ENCODE results near the gene ARCN1.

ARCN1 gene

DNA sequence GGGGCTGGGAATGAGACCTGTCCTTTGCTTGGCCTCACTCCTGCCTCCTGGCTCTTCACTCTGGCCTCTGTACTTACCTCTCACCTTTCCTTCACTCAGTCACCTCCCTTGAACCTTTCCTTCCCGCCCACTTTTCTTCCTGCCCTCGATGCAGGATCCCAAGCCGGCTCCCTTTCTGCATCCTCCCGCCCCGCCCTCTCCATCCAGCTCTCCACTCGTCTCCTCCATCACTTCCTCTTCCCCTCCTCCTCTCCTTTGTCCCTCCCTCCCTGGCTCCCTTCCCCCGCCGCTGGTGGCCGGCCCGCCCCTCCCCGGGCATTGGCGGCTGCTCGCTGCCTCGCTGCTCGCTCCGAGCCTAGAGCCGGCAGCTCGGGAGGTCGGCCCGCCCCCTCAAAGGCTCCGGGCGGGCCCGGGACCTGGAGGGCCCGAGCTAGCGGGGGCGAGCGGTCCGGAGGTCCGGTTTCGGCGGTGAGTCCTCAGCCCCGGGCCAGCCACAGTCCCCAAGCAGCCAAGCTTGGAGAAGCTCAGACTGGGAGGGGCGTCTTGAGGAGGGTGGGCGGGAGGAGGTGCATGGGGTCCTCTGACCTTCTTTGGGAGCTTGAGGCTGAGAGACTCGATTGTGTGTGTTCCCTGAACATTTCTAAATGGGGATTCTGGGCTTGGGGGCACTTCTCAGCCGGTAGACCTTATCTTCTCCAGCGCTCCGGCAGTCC lies 49.0 kb downstream of the ARCN1 start:
- no peak for DNase-seq (ENCODE audit: low read depth in 2 of 2)

DNA sequence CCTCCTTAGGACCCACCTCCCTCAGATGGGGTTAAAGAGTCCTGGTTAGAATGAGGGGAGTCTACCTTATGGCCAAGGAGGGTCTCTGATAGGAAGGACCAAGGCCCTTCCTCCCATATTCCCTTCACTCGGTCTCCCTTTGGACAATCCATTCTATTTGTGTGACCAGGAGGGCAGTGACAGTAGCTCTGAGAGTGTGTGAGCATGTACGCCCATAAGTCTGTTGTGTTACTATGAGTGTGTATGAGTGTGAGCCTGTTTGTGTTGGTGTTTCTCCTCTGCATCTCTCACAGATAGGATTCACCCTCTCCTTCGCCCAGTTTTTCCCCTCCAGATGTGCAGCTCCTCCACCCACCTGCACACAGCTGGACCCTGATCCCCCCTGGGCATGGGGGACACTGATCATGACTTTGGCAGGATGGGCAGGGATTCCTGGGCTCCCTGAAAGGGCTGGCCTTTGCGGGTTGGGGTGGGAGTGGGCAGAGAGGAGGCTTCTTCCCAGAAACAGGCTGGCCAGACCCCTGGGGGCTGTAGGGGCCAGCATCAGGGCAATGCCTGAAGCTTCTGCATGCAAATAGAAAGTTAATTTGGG lies 49.7 kb downstream of the ARCN1 start:
- no peak for DNase-seq (ENCODE audit: low read depth in 2 of 2)

DNA sequence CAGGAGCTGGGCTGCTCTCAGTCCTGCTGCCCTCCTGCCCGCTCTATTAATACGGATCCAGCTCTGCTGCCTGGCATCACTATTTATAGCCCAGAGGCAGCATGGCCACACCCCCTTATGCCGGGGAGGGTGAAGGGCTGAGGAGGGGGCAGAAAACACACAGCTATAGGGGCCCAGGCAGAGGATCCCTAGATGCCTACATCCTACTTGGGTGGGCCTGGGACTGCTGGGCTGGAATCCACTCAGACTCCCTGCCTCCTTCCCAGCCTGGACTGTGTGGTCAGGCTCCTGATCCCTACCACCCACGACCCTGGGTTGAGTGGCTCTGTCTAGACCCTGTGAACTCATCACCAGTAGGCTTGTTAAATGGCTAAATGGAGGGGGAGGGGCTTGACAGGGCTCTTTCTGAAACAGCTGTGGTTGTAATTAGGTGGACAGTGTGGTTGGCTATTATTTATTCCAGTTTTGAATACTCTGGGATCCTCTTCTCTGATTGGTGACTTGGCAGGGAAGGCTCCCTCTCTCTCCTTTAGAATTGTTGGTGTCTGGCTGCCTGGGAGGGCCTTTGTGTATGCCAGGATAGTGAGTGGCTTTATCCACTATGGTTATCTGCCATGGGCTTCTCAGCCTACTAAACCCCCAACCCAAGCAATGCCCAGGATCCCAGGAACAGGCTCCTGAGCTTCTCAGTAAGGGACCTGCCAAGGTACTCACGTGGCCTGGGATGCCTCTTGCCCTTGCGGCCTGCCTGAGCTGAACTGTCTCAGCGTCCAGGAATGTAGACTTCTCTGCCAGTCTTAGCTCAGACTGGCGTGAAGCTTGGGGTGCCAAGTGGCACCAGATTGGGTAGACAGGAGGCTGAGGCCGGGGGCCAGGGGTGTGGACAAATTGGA lies 50.4 kb downstream of the ARCN1 start:
- DNase-seq (ENCODE audit: low read depth in 2 of 2), result no peak

DNA sequence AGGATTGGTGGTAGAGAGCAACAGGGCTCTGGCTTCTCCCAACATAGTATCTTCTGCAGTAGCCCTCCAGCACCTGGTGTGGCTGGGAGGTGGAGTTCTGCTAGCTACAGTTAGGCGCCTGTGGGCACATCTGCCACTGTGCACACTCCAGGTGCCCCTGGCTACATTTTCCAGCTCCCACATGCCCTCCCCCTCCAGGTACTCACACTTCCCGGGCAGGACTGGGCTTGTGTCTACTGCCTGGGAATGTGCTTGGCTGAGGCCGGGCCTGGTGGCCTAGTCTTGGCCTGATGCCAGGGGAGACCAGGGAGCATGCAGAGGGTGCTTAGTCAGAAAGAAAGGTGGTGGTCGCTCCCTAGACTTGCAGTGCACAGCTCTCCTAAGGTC lies 51.1 kb downstream of the ARCN1 start:
- DNase-seq (ENCODE audit: low read depth in 2 of 2), result no peak

DNA sequence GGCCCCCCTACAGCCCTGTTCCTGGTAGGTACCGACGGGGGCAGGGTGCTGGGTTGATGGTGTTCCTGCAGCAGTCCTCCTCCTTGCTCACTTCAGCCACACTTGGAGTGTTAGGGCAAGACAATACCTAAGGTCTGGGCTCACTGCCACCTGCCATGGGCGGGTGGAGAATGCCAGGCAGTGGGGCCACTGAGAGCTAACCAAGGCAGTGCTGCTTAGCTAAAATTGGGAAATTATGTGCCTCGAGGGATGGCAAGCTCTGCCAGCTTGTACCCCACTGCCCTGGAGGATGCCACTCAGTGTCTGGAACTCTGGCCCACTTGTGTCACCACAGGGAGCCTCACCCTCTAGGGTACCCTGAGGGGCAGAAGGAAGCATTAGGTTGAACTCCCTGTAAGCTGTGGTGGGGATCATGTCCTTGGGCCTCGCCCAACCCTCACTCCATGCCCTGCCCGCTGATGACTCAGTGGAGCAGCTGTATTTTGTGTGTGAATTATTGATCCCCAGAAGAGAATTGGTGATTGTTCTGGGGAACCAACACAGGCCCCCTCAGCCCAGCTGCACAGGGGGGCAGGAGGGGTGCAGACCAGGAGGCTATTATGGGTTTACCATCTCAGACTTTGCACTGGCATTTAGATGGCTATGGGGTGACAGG lies 53.0 kb downstream of the ARCN1 start:
- DNase-seq (ENCODE audit: low read depth in 2 of 2), result no peak

DNA sequence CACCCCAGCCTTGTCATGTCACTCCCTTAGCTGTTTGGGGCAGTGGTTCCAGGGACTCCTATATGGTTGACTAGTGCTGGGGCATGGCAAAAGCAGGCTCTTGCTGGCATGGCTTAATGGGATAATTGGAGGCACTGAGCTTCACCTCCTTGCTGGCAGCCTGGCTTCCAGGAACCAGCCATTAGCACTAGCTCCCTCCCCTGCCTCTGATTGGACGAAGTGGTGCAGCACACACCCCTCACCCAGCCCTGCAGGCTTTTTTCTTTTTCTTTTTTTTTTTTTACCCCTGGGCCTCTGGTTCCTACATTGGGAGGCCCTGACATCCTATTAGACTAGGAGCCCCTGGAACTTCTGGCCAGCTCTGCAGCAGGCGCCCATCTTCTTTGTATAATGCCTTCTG lies 53.8 kb downstream of the ARCN1 start:
- DNase-seq (ENCODE audit: low read depth in 2 of 2), result no peak

DNA sequence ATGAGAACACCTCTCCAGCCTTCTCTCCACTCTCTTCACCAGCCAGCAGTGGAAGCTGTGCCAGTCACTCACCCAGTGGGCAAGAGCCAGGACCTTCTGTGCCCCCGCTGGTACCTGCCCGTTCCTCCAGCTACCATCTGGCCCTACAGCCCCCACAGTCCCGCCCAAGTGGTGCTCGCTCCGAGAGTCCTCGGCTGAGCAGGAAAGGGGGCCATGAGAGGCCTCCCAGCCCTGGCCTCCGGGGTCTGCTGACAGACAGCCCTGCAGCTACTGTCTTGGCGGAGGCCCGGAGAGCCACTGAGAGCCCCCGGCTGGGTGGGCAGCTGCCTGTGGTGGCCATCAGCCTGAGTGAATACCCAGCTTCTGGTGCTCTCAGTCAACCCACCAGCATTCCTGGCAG lies 55.4 kb downstream of the ARCN1 start:
- no peak for DNase-seq (ENCODE audit: low read depth in 2 of 2)

DNA sequence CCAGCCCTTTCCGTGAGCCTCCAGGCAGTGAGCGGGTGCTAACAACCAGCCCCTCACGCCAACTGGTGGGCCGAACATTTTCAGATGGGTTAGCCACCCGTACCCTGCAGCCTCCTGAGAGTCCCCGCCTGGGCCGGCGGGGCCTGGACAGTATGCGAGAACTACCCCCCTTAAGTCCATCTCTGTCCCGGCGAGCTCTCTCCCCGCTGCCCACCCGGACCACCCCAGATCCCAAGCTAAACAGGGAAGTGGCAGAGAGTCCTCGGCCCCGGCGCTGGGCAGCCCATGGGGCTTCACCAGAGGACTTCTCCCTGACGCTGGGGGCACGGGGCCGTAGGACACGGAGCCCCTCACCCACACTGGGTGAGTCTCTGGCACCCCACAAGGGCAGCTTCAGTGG lies 55.8 kb downstream of the ARCN1 start:
- no peak for DNase-seq (ENCODE audit: low read depth in 2 of 2)

DNA sequence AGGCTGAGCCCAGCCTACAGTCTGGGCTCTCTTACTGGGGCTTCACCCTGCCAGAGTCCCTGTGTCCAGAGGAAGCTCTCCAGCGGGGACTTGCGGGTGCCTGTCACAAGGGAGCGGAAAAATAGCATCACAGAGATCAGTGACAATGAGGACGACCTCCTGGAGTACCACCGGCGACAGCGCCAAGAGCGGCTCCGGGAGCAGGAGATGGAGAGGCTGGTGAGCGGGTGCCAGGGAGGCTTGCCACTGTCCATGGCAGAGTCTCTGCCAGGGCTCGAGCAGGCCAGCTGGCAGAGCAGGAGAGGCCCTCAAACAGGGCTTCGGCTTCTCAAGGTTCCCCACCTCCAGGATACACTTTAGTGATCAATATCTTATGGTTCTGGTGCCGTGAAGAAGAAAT lies 56.2 kb downstream of the ARCN1 start:
- DNase-seq (ENCODE audit: low read depth in 2 of 2), result no peak

DNA sequence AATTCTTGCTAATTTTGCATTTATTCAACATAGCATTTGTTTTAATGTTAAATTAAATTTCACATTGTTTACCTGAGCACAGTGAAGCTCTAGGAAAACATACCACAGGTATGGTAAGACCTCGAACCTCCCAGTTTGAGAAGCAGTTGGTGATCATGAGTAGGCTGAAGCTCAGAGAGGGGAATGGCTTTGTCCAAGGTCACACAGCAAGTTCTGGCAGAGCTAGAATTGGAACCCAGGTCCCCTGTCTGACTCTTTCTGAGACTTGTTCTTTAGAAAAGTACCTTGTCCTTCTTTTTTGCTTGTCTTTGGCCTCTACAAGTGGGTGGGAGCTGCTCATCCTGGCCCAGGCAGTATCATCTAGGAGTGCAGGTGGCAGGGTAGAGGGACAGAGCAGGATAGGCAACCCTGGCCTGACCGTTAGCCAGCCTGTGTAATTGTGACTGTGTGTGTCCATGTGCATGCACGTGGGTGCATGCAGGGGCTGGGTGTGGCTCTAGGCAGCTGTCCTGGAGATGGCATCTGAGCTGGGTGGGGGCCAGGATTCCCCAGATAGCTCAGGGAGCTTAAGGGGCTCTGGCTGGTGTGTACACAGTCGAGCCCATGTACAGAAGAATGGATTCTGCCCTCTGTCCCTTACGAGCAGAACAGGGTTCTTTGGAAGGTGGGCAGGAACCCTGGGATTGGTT lies 56.8 kb downstream of the ARCN1 start:
- DNase-seq (ENCODE audit: low read depth in 2 of 2), result no peak

DNA sequence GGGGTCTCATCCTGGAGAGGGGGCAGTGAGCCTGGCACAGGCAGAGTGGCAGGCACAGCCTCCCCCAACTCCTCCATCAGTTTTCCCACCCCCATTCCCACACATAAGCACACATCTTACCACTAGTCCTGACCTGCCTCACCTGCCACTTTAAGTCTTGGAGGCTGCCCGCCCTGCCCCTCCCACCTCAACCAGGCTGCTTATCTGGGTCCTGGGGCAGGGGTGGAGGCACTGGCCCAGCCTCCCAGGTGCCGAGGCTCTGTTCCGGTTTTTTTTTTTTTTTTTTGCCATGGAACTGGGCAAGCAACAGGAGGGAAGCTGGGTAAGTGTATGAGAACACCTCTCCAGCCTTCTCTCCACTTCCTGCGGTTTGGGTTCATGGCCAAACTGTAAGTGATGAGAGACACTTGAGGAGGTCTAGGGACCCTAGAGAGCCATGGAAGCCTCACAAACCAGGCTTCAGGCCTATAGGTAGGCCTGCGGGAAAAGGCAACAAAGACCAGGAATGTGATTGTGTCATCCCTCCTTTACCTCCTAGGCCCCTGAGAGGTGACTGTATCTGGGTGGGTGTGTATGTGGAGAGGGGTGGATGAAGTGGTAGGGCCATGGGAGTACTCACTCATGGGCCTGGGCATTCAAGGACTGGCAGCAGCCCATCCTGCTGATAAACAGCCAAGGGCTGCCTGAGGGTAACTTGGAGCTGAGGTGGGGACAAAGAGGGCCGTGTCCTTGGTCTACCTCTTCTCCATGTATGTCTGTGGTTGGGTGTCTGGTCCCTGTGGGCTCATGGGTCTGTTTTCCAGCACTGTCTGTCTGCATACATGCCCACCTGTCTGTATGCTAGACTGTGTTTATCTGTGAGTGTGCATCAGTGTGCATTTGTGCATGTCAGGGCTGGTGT lies 57.8 kb downstream of the ARCN1 start:
- no peak for DNase-seq (ENCODE audit: low read depth in 2 of 2)

DNA sequence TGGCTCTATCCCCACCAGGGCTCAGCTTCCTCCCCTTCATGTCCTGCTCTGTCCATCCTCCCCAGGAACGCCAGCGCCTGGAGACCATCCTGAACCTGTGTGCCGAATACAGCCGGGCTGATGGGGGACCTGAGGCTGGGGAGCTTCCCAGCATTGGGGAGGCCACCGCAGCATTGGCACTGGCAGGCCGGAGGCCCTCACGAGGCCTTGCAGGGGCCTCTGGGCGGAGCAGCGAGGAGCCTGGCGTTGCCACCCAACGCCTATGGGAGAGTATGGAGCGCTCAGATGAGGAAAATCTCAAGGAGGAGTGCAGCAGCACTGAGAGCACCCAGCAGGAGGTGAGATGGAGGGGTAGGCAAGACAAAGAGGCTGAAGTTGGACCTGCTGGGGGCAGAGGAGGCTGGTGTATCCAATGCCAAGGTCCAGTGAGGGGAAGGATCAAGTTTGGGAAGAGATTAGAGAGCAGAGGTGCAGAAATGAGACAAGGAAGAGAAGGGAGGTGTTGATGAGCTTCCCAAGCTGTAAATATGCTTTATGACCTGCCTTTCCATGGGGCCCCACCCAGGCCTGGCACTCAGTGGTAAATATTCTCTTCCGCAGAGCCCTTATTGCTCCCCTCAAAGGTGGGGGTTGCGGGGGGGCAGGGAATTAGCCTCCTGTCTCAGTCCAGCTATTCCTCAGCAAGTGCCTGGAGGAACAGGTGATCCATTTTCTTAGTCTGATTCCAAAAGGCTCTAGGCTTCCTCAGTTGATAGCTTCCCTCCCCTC lies 59.1 kb downstream of the ARCN1 start:
- DNase-seq (ENCODE audit: low read depth in 2 of 2), result no peak

DNA sequence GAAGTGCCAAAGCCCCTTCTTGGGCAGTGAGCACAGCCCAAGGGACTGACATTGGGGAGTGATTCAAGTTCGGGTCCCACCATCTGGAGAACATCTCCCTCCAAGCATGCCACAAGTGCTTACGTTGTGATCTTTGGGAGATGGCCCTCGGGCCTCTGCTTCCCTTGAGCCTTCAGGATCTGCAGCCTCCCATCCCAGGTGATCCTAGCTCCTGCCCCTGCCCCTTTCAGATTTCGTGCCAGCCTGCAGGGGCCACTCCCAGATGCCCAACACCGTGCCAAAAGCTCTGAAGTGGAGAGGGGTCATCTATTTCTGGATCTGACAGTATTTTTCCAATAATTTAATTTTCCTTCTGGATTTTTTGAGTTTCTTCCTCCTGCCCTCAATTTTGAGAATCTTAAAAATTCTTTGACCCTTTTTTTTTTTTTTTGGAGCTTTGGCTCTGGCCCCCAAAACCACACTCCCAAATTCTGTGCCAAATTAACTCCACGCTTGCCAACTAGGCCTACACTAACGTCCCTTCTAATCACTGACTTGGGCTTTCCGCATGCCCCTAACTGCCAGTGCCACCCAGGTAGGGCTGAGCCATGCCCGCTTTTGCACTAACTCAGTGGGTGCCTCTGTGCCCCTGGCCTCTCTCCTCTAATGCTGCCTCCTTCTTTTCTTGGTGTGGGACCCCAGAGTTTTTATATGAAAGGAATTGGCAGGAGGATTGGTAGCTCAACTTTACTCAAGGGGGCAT lies 60.5 kb downstream of the ARCN1 start:
- DNase-seq (ENCODE audit: low read depth in 2 of 2), result no peak

DNA sequence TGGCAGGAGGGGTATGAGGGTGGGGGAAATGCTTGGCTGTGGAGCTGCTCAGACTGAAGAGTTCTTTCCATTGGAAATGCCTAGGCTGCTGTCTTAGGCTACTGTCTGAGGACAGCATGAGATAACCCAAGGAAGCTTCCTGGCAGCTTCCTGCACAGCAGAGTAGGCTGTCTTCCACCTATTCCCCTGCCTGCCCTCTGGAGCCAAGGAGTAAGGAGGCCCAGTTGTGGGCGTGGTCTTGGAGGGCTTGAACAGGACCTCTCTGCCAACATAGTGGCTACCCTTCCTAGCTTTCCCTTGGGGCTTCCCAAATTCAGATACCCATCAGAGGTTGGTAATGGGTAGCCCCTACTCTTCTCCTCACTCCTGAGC lies 61.1 kb downstream of the ARCN1 start:
- DNase-seq (ENCODE audit: low read depth in 2 of 2), result no peak

DNA sequence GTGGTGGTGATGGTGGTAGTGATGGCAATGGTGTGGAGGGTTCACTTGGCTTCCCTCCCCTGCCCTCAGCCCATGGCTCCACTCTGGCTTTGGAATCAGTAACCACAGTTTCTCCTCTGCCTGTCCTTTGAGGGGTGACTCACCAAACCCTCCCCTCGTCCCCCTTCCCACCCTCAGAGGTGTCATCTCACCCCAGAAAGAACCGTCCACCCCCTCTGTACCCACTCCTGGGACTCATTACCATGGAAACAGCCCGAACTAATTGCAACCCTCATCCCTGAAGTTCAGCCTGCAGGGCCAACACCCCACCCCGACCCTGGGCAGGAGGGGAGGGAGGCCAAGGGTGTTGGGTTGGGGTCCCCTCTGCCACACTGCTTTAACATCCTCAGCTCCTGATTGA lies 61.8 kb downstream of the ARCN1 start:
- no peak for DNase-seq (ENCODE audit: low read depth in 2 of 2)

DNA sequence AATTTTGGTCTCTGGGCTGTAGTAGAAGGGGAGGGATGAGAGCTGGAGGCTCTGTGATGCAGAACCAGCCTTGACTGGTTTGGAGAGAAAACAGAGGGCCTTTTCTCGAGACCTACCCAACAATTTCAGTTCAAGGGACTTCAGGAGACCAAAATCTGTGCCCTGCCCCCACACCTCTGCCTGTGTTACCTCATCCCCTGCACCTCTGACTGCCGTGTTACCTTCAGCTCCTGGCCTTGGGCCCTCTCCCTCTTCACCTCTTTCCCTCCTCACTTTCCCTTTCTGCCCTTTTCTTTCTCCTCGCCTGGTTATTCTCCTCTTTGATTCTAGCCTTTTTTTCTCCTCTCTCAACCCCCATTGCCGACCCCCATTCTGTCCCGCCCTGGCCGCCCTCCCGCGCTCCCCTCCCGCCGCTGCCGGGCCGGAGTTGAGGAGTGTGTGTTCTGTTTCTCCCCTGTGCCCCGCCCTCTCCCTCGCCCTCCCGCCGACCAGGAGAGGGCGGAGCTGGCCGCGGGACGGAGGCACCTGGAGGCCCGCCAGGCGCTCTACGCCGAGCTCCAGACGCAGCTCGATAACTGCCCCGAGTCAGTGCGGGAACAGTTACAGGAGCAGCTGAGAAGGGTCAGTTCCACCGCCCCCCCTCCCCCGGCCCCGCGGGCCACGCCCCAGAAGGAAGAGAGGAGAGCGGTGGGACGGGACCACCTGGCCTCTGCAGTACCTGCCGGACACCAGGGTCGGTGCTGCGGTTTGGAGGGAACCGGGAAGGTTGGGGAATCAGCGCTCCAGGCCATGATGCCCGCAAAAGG lies 62.4 kb downstream of the ARCN1 start:
- DNase-seq (ENCODE audit: low read depth in 2 of 2), result no peak

DNA sequence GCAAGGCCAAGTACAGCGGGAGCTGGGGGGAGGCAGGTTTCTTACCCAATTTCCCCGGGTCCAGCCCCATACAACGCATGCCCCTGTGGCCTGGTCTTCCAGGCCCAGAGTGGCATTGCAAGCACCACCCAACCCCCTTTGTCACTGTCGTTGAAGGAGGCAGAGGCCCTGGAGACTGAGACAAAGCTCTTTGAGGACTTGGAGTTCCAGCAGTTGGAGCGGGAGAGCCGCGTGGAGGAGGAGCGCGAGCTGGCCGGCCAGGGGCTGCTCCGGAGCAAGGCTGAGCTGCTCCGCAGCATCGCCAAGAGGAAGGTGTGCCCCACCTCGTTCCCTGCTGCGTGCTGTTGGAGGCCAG lies 63.0 kb downstream of the ARCN1 start:
- no peak for DNase-seq (ENCODE audit: low read depth in 2 of 2)

DNA sequence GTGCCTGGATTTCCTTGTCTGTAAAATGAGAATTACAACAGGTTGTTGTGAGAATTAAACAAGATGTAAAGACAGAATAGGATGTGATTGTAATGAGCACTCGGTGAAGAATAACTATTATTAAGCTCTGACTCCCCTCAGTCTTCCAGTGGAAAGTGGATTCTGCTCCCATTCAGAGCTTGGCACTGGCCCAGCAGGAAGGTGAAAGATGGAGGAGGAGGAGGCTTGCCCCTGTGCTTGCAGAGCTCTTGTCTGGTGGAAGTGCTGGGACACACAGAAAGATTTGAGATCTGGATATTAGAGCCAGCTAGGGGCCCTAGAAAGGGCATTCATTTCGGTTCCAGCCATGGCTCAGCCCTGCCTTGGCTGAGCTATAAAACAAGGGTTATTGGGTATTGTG lies 63.4 kb downstream of the ARCN1 start:
- DNase-seq (ENCODE audit: low read depth in 2 of 2), result no peak

All from activated CD8-positive, alpha-beta memory T cell treated with anti-CD3 and anti-CD28 coated beads for 4 hours (primary cell).